Left lung (tissue), 10 donors: ENCODE data around the gene SCGN. TPM values are rescaled to one million over a fixed set of nuclear protein-coding genes. Genes with fewer than 3 reads are reported as not detected.

Experiments
- ATAC-seq: fragments of 200-7000 bp; cut with Tn5 transposase; one replicate; pipeline ENCODE4 v1.9.1; 2020; ENCODE audit warnings: moderate library complexity
- DNase-seq, 4 donors: peaks; one replicate each; pipeline ENCODE4 v3.0.0-alpha.2; 2013 to 2020
- H3K27ac ChIP-seq, 2 donors: fragments of 200-600 bp; sonication (generic) in 1 of 2; one replicate each; pipeline versions ENCODE4 v1.5.0 to v1.8.0; 2020 to 2021
- H3K27me3 ChIP-seq, 2 donors: fragments of 200-600 bp; sonication (generic) in 1 of 2; one replicate each; pipeline versions ENCODE4 v1.5.0 to v1.8.0; 2020 to 2021
- H3K36me3 ChIP-seq, 2 donors: fragments of 200-600 bp; sonication (generic) in 1 of 2; one replicate each; pipeline versions ENCODE4 v1.5.0 to v1.8.0; 2020 to 2021
- H3K4me1 ChIP-seq, 2 donors: fragments of 200-600 bp; one replicate each; pipeline ENCODE4 v1.8.0; 2021
- H3K4me3 ChIP-seq, 2 donors: fragments of 200-600 bp; sonication (generic) in 1 of 2; one replicate each; pipeline versions ENCODE4 v1.5.0 to v1.8.0; 2020 to 2021; ENCODE audit warnings: mild to moderate bottlenecking in 1 of 2
- H3K9me3 ChIP-seq, 2 donors: fragments of 200-600 bp; sonication (generic) in 1 of 2; one replicate each; pipeline versions ENCODE4 v1.5.0 to v1.8.0; 2020 to 2021
- intact Hi-C, 2 donors: fragments of 100-400 bp; cut with DNase I; formaldehyde crosslinking; loops; one replicate each; pipeline versions ENCODE4 v1.11.2 to v1.14.2; 2022
- polyA plus RNA-seq, 6 donors: library from polyadenylated mRNA; unstranded; fragments of 120-200 nt; gene quantifications; one replicate each; pipeline ENCODE4 v1.2.1, GENCODE V29; 2013; ENCODE audit not compliant: insufficient read length in 6 of 6
- total RNA-seq, 2 donors: library from RNA; stranded (reverse); fragmentation: NEBNext Ultra II Directional; extraction: Animal tissue kit (Norgen Biotek cat#: 25700); gene quantifications; one replicate each; pipeline ENCODE4 v1.2.1, GENCODE V29; 2021
- TF ChIP-seq, protein P1 (sequence below), 2 donors: fragments of 200-600 bp; sonication (generic) in 1 of 2; IDR thresholded peaks; one replicate each; pipeline versions ENCODE4 v1.5.0 to v1.8.0; 2021; ENCODE audit warnings: antibody characterized with exemption in 2 of 2
- donor health status: DM: no; HTN: yes; CAD: no.
- donor health status: DM: no; HTN: no; CAD: no.

The SCGN gene
- total and polyA plus RNA-seq, 8 donors: 1.4 to 3.0 (median 1.7) TPM; not detected in 2

DNA sequence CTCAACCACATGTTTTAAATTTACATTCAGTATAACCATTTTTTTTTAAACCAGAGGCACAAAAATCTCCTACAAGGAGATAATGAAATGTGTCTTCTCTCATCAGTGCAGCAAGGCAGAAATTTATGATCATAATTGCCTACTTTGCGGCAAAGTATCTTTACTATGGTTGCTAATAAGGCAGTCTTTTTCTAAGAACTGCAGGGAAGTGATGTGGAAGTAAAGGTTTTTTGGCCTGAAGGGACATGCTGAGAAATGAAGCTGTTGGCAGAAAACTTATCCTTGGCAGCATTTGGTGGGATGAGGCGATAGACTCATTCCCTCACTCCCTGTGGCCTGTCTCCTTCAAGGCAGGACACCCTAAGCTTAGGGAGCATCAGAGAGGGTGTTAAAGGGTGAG lies 48.7 kb downstream of the SCGN start:
- Histone ChIP-seq H3K4me3 (no peak overlapping the region), H3K36me3 (no peaks in the 10 kb centered on the region), H3K4me1 (no peaks in the 10 kb centered on the region), H3K27me3 (no peaks in the 10 kb centered on the region), H3K9me3 (no peaks in the 10 kb centered on the region), H3K27ac (no peak overlapping the region)
- DNase-seq: no peak
- TF ChIP-seq, protein P1, sequence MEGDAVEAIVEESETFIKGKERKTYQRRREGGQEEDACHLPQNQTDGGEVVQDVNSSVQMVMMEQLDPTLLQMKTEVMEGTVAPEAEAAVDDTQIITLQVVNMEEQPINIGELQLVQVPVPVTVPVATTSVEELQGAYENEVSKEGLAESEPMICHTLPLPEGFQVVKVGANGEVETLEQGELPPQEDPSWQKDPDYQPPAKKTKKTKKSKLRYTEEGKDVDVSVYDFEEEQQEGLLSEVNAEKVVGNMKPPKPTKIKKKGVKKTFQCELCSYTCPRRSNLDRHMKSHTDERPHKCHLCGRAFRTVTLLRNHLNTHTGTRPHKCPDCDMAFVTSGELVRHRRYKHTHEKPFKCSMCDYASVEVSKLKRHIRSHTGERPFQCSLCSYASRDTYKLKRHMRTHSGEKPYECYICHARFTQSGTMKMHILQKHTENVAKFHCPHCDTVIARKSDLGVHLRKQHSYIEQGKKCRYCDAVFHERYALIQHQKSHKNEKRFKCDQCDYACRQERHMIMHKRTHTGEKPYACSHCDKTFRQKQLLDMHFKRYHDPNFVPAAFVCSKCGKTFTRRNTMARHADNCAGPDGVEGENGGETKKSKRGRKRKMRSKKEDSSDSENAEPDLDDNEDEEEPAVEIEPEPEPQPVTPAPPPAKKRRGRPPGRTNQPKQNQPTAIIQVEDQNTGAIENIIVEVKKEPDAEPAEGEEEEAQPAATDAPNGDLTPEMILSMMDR (IDR thresholded peaks at IDR 0.05): no peak
- intact Hi-C loops: no loop called here
- ATAC-seq: no peak

DNA sequence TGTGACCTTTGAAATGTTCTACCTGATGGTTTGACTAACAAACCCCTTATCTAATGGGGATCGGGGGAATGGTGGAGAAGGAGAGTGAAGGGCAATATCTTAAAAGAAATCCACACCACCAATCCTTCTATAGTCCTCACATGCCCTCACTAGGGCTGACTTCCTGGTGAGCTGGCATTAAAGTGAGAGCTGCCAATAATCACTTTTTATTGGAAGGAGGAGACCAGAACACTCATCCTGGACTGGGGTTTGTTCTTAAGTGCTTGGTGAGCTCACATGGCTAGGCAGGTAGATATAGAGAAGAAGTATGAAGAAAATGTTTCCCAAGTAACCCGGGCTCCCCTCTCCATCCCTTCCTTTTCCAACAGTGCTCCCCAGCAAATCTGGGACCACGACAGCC lies 49.8 kb downstream of the SCGN start:
- ATAC-seq (no peak), DNase-seq (no peak)
- TF ChIP-seq, protein P1 (IDR thresholded peaks at IDR 0.05): no peak
- Histone ChIP-seq H3K36me3 (no peaks in the 10 kb centered on the region), H3K4me3 (no peak overlapping the region), H3K27ac (no peak overlapping the region), H3K4me1 (no peaks in the 10 kb centered on the region), H3K9me3 (no peaks in the 10 kb centered on the region), H3K27me3 (no peaks in the 10 kb centered on the region)
- intact Hi-C loops: no loop called here

GRCh38 chr6:25703005-25703404 lies 51.0 kb downstream of the SCGN start:
- DNase-seq (no peak), ATAC-seq (no peak)
- H3K27me3 ChIP-seq: no peaks in the 10 kb centered on the region
- intact Hi-C loops: no loop called here
- H3K4me1 ChIP-seq: no peaks in the 10 kb centered on the region
- no peaks in the 10 kb centered on the region for H3K36me3 ChIP-seq
- H3K4me3 ChIP-seq: no peak overlapping the region
- H3K27ac ChIP-seq: no peak overlapping the region
- H3K9me3 ChIP-seq: no peaks in the 10 kb centered on the region
- TF ChIP-seq, protein P1 (IDR thresholded peaks at IDR 0.05): no peak

DNA sequence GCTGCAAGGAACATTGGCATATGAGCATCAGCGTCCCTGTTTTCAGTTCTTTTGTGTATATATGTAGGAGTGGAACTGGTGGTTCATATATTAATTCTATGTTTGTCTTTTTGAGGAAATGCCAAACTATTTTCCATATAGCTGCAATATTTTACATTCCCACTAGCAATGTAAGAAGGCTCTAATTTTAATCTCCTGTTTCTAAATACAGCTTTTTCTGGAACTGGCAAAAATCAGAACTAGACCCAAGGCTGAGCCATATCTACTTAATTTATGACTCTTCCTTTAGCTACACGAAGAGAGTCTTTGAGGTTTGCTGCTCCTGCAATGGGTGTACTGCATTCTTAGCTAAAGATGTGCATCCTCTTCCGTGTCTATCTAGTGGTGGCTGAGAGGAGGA lies 52.0 kb downstream of the SCGN start:
- no peaks in the 10 kb centered on the region for H3K4me1 ChIP-seq
- no peak overlapping the region for H3K27ac ChIP-seq
- no peaks in the 10 kb centered on the region for H3K27me3 ChIP-seq
- intact Hi-C loops: no loop called here
- DNase-seq (no peak), ATAC-seq (no peak)
- TF ChIP-seq, protein P1 (IDR thresholded peaks at IDR 0.05): no peak
- H3K9me3 ChIP-seq: no peaks in the 10 kb centered on the region
- H3K36me3 ChIP-seq: no peaks in the 10 kb centered on the region
- H3K4me3 ChIP-seq: no peak overlapping the region

DNA sequence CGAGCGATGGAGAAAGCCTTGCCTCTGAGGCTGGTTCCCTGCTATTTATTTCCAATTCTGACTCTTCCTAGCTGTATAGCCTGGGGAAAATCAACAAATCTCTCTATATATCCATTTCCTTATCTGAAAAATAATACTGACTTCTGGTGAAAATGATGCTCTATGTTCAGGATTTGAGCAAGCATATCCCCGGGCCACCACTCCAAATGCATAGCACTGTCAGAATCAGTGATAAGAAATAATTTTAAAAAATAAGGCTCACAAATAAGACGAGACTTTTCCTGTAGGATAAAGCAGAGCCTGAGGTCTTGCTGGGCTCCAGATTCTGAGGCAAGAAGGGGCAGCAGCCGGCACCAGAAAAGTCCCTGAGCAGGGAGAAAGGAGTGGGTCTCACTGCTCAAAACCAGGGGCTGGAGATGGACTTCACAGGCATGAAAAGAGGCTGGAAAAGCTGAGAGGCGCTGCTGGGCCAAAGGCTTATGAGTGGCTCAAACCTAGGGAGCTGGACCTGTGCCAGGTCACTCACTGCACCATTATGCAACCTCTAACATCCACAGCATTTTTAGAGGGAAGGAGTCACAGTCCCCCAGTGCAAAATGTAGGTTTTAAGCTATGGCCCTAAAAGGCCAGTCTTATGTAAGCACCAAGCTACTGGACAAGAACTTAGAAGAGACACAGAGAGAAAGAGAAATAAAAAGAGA lies 54.4 kb downstream of the SCGN start:
- Histone ChIP-seq H3K27me3 (no peaks in the 10 kb centered on the region), H3K36me3 (no peaks in the 10 kb centered on the region), H3K9me3 (no peaks in the 10 kb centered on the region), H3K4me3 (no peak overlapping the region), H3K4me1 (no peaks in the 10 kb centered on the region), H3K27ac (no peak overlapping the region)
- peak; percentile 53 for ATAC-seq
- TF ChIP-seq, protein P1 (IDR thresholded peaks at IDR 0.05): no peak
- intact Hi-C loops: no loop called here
- peak in 2 of 4 donors; percentile 49 to 51 for DNase-seq
